NCI-H1436 treated with DMSO at 0.1 percent for 48 hours (cell line): ENCODE measurements around the gene ATG12.
"Not testable (repeated sequence)": the region's sequence is repeated elsewhere in the genome, so short reads cannot be mapped to it uniquely, and the experiment has no call there.

ENCODE experiments used
- DNase-seq: peaks from one replicate; lab custom pipeline; 2025; lab: John Stamatoyannopoulos, UW

ATG12 gene

DNA sequence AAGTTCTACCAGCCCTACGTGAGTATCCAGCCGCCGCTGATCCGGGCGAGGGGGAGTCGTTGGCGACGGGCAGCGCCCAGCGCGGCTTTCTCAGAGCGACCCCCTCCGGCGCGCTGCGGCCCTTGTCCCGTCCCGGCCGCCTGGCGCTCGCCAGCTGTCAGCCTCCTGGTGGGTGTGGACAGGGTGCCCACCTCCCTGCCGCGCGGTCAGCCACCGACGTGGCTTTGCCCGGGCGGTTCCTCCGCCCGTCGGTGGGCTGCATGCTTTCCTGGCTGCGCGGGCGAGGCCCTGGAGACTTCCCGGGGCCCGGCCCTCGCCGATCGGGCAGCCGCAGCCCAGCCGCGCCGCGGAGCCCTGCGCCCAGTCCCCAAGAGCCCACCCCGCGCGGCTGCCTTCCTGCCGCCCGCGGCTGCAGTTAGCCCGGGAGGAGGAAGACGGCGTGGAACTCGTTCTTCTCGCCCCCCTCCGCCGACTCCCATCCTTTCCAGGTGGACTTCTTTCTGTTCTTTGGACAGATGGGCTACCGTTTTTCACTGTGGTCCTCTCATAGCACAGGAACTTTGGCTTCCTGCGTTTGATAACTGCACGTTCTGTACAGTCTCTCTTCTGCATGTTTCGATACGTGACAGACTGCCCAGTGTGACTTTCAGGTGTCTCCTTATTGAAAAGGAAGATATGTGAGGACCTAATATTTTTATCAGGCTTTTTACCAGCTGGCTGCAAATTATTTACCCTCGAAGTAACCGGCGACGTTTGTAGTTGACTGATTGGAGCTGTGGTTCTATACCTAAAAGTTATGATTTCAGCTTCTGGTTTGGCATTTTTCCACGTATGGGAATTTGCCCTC lies 947 bp upstream of the ATG12 start:
- no peak for DNase-seq

DNA sequence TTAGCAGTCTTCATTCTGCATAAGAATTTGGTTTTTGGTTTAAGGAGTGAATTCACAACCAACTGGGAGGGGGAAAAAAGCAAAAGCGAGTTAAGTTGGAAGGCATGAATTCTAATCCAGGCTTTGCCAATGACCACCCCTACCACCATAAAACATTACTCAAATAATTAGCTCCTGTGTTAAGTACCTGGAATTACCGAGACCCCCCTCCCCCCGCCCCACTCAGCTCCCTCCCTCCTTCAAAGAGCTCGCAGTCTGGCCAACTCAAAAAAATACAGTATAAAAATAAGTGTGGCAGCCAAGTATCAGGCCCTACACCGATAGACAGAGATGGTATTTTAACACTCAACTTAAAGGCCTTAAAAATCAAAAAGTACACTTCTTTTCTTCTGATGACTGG lies 492 bp downstream of the ATG12 start:
- DNase-seq = no peak

DNA sequence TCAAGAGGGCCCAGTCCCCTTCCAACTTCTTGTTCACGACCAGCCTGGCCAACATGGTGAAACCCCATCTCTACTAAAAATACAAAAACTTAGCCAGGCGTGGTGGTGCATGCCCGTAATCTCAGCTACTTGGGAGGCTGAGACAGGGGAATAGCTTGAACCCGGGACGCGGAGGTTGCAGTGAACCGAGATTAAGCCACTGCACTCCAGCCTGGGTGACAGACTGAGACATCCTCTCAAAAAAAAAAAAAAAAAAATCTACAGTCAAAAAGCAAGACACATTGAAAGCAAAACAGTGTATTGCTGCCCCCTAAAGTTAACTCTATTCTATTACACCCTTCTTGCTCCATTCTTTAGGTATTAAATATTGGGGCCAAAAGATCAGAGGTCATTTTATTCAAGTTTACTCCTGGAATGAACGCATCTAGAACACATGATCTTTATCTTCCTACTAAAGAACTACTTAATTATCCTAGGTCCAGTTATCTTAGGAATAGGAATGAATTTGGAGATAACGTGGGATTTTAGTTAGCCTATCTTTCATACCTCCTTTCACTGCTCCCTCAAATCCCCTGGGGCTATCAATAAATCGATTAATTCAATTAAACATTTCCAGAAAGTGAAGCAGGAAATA lies 2.4 kb downstream of the ATG12 start:
- no peak for DNase-seq

GRCh38 chr5:115835481-115835880 lies 5.9 kb downstream of the ATG12 start:
- no peak for DNase-seq

GRCh38 chr5:115831163-115831768 lies 10.1 kb downstream of the ATG12 start:
- no peak for DNase-seq

DNA sequence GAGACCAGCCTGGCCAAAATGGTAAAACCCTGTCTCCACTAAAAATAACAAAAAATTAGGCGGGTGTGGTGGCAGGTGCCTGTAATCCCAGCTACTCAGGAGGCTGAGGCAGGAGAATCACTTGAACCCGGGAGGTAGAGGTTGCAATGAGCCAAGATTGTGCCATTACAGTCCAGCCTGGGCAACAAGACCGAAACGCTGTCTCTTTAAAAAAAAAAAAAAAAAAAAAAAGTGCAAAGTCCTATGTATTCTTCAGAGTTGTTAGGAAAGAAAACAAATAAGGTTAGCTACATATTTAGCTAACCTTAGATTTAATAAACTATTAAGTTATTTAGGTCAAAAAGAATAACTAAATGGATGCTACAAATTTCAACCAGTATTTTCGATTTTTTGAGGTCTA lies 11.5 kb downstream of the ATG12 start:
- no peak for DNase-seq

DNA sequence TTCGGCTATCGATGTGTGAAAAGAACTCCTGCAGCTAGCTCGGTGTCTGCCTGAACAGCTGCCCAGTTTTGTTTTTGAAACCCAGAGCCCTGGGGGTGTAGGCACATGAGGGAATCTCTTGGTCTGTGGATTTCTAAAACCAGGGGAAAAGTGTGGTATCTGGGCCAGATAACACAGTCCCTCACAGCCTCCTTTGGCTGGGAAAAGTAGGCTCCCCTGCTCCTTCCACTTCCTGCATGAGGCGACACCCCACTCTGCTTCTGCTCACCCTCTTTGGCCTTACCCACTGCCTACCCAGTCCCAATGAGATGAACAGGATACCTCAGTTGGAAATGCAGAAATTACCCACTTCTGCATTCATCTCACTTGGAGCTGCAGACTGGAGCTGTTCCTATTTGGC lies 15.4 kb downstream of the ATG12 start:
- DNase-seq = no peak

DNA sequence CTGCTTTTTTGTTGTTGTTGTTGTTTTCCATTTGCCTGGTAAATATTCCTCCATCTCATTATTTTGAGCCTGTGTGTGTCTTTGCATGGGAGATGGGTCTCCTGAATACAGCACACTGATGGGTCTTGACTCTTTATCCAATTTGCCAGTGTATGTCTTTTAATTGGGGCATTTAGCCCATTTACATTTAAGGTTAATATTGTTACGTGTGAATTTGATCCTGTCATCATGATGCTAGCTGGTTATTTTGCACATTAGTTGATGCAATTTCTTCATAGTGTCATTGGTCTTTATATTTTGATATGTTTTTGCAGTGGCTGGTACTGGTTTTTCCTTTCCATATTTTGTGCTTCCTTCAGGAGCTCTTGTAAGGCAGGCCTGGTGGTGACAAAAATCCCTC lies 16.4 kb downstream of the ATG12 start:
- DNase-seq = not testable (repeated sequence)

- DNase-seq = no peak
Observed at GRCh38 chr5:115820846-115821245, 20.5 kb downstream of the ATG12 start.

- no peak for DNase-seq
Observed at GRCh38 chr5:115818821-115819220, 22.5 kb downstream of the ATG12 start.

- DNase-seq = no peak
Observed at GRCh38 chr5:115817386-115817785, 24.0 kb downstream of the ATG12 start.

DNA sequence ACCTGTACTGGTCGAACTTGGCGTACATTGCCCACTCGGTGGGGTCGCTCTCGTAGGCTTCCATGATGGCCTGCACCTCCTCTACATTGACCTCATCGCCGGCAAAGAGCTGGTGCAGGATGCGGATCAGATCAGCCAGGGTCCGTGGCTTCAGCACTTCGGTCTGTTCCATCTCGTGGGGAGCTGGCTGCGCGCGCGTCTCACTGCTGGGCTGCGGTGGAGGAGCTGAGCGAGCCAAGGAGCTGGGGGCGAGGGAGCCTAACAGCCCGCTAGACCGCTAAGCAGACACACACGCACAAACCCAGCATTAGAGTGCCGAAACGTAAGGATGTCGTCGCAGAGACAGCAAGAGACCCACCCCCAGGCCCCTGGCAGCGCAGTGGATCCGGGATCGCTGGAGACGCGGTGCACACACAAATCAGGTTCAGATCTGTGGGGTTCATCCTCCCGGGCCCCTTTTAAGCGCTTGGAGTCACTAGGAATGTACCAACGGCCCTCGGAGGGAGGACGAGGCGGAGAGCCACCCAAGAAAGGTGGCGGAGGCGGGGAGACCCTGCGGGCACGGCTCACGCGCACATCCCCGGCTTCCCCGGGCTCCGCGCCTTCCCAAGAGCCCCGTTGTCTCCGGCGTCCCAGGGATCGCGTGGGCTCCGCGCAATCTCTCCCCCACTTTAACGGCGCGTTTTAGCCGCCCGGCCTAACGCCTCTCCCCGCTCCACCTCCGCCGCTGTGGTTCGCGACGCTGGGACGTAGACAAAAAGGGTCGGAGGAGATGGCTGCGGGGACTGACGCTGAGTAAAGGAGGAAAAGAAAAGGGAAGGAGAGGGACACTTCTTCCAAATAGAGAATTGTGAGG lies 24.9 kb downstream of the ATG12 start, which contains the start of gene CDO1:
CDO1 (minus strand) TSS at position 434 of the 856 bp plus-strand sequence; CDS start at position 172, 262 bp downstream.
- no peak for DNase-seq

DNA sequence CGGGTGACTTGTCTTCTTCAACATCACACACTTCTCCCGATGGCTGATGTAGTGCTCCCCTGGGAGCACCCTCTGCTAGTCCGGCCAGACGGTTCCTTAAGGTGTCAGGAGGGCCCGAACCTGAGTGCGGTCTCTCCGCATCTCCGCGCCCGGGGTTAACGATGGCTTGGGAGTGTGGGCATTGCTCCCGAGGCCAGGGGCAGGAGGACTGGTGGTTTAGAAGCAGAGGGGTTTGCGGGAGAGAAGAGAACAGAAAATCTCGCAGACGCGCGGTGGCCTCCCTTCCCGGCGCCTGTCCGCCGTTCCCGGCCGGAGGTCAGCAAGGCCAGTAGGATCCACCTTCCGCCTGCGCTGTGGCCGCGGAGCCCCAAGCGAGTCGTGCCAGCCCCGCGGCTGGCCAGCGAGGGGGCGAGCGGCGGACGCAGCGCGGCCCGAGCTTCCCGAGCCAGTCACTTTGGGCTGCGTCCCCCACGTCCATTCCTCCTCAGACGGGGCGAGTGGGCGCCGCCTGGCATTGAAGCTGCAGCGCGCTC lies 25.6 kb downstream of the ATG12 start:
- DNase-seq = no peak

DNA sequence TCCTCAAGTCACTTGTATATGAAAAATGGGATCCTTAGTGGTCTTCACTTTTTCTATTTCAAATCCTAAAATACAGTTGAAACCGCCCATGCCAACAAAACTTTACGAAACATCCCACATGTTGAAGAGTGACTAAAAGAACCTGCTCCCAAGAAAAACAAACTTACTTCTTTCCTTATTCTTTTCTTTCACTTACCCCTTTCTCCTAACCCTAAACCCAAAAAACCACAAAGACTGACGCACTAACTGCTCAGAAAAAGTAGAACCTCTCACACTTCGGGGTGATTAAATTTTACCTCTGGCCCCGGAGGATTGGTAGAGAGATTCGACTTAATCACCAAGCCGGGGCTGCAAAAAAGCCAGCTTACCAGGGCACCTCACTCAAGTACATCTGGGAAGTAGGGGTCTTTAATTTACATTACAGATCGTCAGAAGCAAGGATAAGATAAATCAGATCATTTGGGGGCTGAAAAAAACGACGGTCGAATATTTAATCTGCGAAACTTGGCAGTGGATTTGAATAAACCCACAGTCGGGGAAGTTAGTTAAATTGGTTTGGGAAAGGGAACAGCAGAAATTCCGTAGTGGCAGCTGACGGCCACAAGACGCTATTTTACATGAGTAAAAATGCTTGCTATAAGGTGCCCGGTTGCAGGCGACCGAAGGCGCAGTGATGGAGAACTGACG lies 26.2 kb downstream of the ATG12 start:
- DNase-seq = no peak

- no peak for DNase-seq
Observed at GRCh38 chr5:115813719-115814118, 27.6 kb downstream of the ATG12 start.

DNA sequence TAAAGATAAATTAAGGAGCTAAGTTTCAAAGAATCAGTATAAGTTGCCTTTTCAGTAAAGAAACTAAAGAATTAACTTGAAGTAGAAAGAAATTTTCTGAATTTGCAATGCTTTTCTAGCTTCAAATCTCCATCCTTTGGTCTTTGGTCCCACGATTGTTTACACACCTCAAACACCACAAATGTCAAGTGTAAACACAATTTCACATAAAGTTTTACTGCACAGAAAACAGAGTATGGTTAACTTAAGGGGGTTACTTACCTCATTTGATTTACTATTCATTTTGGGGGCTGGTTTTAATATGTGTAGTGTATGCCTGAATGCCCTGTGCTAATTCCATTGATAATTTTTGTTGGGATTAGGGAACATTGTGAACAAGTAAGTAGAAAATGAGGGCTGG lies 29.0 kb downstream of the ATG12 start:
- DNase-seq = no peak

DNA sequence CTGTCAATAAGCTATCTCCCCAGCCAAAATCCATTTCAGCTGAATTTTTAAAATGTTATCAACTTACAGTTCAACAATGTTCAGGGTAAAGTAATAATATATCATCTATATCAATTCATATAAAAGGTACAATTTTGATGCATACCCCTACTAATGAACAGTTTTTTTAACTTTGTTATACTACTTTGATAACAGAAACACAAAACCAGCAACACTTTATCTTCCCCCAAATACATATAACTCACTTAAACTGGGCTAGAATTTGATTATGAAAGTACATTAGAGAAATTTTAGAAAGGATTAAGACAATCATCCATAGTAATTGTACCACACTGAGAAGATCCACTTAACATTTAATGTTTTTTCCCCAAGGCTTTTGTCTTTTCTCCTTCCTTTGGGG lies 30.0 kb downstream of the ATG12 start:
- DNase-seq = no peak

DNA sequence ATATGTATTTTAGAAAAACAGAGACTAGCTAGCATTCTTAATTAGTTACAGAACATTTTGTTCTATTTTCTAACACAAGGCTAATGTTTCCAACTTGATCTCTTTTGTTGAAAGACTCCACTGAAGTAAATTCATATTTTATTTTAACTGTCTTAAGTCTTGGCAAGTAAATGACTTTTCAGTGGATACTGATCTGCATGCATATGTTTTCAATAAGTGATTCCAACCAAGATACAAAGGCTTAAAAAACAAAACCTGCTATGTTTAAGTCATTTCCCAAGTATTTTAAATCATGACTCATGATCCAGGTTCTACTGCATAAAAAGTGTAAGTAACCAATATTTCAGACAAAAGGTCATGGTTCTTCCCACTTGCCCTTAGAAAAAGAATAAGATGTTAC lies 30.6 kb downstream of the ATG12 start:
- DNase-seq = no peak

GRCh38 chr5:115809946-115810345 lies 31.4 kb downstream of the ATG12 start:
- DNase-seq = no peak

DNA sequence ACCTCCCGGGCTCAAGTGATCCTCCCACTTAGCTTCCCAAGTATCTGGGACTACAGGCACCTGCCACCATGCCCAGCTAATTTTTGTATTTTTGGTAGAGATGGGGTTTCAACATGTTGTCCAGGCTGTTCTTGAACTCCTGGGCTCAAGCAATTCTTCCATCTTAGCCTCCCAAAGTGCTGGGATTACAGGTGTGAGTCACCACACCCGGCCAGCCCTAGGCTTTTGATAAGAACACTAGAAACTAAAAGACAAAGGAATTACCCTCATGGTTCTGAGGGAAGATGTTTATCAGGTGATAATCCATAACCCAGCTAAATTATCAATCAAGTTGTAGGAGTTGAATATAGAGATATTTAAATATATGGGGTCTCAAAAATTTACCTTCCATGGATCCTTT lies 33.3 kb downstream of the ATG12 start:
- DNase-seq = not testable (repeated sequence)

DNA sequence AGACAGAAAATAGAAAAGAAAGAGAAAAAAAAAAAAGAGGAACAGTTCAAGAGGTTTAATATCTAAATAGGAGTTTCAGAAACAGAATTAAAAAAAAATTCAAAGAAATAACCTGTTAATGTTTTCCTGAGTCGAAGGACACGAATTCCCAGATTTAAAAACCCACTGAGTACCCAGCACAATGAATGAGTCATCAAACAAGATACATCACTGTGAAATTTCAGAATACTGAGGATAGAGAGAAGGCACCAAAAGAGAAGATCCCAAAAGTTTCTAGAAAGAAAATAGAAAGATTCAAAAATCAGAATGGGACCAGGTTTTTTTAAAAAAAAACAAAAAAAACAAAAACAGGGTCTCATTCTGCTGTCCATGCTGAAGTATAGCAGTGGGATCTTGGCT lies 33.7 kb downstream of the ATG12 start:
- DNase-seq = no peak
